Activated T-helper 1 cell treated with Interleukin-2 at 50 U/mL for 16 hours (primary cell): ENCODE measurements around the gene FNBP1.
"Not testable (repeated sequence)": the region's sequence is repeated elsewhere in the genome, so short reads cannot be mapped to it uniquely, and the experiment has no call there.

ENCODE experiments used
- DNase-seq: peaks from one replicate; pipeline ENCODE4 v3.0.0-alpha.2; 2020; ENCODE audit warnings: low read depth

Gene FNBP1

DNA sequence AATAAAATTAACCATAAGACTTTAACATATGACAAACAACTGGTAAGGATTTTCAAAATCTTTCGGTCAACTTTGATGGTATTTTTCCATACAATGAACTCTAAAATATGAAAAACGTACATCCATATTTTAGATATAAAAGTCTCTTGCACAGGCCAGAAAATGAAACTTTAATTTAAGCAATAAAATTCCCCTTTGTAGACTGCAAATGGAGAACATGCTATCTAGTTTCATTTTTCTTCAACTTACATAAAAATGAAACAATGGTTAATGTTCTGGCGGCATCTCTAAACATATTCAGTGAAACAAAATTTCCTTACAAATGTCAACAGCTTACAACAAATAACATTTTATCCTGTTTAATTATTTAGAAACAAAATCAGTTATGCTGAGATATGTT, 123.7 kb downstream of the FNBP1 start:
- DNase-seq = no peak

DNA sequence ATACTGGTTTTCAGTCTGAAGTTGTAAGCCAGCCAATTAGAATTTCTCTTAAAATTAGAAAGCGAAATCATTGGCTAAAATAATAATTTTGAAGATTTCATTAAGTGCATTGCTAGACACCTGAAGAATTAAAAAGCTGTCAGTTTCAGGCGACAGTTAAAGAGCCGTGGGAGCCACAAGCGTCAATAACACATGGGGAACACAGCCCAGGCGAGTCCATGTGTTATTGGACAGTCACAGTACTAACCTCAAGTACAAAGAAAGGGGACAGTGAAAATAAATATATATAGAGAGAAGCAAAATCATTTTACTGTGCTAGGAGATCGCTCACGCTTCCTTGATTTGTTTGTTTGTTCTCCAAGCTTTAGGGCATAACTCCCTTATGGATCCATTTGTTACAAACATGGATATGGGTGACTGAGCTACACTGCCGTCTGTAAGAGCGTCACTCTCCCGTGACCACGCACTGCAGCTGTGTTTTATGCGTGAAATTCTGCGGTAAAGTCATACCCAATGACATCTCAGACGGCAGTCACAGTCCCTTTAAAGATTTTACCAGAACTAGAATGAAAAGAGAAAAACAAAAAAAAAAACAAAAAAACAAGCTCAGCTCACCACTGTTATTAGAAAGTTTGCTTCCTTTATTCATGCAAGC, 124.6 kb downstream of the FNBP1 start:
- DNase-seq = no peak

DNA sequence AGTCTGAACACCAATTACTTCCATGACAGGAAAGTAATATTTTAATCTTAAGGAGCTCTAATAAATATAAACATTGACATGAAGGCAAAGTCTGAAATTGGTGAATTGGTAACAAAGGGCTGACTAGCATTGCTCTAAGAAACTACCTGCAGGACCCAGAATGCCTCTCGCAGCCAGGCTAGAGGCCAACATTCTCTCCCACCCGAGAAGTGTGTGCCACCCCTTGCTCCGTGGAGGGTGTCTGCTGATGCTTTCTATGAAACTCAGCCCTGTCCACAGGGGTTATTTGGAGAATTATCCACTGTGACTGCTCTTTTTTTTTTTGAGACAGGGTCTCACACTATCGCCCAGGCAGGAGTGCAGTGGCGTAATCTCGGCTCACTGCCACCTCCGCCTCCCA, 126.3 kb downstream of the FNBP1 start:
- no peak for DNase-seq

GRCh38 chr9:129914051-129914450, 128.9 kb downstream of the FNBP1 start:
- DNase-seq = no peak

GRCh38 chr9:129910628-129911567, 132.1 kb downstream of the FNBP1 start:
- DNase-seq = no peak

GRCh38 chr9:129909851-129910250, 133.1 kb downstream of the FNBP1 start:
- DNase-seq = no peak

- DNase-seq = no peak
These were observed 134.1 kb downstream of the FNBP1 start for GRCh38 chr9:129908906-129909305.

- no peak for DNase-seq
These were observed 135.8 kb downstream of the FNBP1 start for GRCh38 chr9:129907201-129907600.

GRCh38 chr9:129906298-129906697, 136.7 kb downstream of the FNBP1 start:
- no peak for DNase-seq

DNA sequence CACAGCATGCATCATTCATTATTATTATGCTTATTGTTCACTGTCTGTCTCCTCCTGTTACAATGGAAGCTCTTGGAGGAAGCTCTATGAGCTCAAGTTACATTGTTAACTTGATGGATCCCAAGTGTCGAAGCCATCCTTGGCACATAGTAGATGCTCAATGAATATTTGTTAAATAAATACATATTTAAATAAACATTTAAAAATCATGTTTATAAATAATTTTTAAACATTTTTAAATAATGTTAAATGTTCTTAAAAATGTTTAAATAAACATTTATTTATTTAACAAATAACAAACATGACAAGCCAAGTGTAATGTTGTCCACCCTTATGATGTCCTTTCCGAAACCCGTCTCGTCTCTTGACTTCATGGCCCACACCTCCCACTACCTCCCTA, 138.3 kb downstream of the FNBP1 start:
- no peak for DNase-seq

DNA sequence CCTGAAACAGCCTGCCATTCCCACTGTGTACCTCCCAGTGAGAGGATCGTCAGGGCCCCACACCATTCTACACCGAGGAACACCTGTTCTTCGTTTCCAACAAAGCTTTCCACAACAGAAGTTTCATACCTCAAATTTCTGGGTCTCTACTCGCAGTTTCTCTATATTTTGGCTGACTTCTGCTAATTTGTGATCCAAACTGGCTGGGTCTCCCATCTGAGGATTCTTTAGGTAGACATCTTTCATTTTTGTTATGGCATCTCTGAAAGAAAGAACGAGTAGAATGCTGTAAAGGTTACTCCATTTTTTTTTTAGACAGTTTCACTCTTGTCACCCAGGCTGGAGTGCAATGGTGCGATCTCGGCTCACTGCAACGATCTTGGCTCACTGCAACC, 140.3 kb downstream of the FNBP1 start:
- DNase-seq = no peak

- no peak for DNase-seq
These were observed 140.8 kb downstream of the FNBP1 start for GRCh38 chr9:129901993-129902739.

GRCh38 chr9:129900263-129901027, 142.5 kb downstream of the FNBP1 start:
- DNase-seq = no peak

DNA sequence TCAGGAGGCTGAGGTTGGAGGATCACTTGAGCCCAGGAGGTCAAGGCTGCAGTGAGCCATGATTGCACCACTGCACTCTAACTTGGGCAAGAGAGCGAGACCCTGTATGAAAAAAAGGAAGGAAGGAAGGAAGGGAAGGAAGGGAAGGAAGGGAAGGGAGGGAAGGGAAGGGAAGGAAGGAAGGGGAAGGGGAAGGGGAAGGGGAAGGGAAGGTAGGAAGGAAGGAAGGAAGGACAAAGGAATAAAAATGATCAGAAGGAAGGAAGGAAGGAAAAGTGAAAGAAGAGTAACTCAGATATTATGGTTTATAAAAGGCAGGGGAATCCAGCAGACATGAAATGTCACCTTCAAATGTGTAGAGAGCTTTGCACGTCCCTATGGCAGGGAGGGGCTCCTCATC, 143.4 kb downstream of the FNBP1 start:
- no peak for DNase-seq

- no peak for DNase-seq
These were observed 144.8 kb downstream of the FNBP1 start for GRCh38 chr9:129898185-129898584.

DNA sequence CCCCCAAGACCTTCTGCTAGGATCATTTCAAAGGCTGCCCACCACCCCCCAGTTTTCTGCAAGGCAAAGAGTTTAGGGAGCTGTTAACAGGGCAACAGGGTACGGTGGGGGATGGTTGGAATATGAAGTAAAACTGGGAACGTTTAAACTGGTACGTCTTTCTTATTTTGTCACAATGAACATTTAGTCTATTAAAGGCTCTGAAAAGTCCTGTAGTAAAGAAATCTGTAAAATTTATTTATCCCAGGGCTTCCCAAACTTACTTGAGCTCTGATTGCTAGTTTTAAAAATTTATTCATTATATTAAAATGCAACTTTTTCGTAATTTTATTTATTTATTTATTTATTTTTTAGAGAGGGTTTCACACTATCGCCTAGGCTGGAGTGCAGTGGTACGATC, 145.7 kb downstream of the FNBP1 start:
- DNase-seq = no peak

GRCh38 chr9:129895376-129896268, 147.4 kb downstream of the FNBP1 start:
- DNase-seq = no peak

DNA sequence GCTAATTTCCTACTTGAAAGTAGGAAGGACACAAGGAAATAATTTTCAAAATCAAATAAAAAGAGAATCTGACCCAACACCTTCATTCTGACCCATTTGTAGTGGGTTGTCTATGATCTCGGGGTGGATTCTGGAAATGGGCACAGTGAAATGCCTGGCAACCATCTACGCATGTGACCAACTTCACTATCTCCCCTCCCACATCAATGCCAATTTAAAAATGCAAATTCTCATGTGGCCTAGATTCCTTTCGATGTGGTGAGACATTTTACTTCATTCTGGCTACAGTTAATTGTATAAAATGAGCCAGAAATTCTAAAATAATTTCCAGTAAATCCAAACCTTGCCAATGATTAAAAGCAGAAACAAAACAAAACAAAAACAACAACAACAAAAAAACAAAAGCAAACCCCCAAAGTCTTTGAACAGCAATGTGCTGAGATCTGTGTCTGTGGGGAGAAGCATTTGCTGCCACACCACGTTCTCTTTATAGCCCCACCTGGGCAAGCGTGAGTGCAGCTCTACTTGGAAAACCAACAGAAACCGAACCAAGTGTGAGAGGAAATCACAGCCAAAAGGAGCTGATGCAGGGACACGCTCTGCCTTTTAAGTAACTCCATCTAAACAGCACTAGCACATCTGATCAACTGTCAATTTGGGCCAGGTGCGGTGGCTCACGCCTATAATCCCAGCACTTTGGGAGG, 148.7 kb downstream of the FNBP1 start:
- no peak for DNase-seq

DNA sequence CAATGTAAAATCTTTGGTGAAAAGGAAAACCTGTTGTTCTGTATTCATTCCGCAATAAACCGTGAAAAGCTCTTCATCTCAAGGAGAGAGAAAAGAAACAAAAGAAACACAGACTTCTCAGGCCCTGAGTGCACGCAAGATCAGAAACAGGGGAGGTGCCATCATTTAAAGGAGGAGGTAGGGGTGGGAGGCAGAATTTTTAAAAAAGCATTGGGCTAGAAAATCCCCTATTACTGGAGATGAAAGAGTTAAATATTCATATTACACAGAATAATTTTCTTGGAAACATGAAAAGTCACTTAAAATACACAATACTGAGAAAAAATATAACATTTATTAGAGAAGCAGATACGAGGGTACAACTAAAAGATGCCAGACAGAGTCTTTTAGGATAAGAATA, 151.4 kb downstream of the FNBP1 start:
- no peak for DNase-seq

DNA sequence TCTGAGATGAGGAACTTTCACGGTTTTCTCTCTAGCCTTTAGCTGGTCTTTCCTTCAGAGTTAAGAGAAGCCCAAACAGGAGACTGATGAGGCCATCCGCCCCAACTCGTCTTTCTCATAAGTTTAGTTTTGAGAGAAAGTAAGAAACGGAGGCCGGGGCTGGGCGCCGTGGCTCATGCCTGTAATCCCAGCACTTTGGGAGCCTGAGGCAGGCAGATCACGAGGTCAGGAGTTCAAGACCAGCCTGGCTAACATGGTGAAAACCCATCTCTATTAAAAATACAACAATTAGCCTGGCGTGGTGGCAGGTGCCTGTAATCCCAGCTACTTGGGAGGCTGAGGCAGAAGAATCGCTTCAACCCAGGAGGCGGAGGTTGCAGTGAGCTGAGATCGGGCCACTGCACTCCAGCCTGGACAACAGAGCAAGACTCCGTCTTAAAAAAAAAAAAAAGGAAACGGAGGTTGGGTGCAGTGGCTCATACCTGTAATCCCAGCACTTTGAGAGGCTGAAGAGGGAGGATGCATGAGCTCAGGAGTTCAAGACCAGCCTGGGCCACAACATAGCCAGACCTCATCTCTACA, 152.2 kb downstream of the FNBP1 start:
- DNase-seq = not testable (repeated sequence)
